ENCODE measurements around the gene DNM1L. TPM values are rescaled to one million over a fixed set of nuclear protein-coding genes. Genes with fewer than 3 reads are reported as not detected.

DNM1L gene
- total and polyA plus RNA-seq, 2 of the 4 experiments (the other 2 are of a cell fraction), result 44.8 to 70.1 TPM

GRCh38 chr12:32662665-32663064 is 16.4 kb upstream of the DNM1L start:
- Histone ChIP-seq H2BK15ac (ENCODE audit: low read depth, low read length) (no peak overlapping the region), H2BK120ac (ENCODE audit: low read depth, low read length) (no peak overlapping the region), H3K18ac (ENCODE audit: low read depth, low read length) (no peak overlapping the region), H2AK9ac (replicated peaks; ENCODE audit: low read depth, low read length, poor library complexity) (no peak overlapping the region), H3K9me1 (ENCODE audit: insufficient read depth, low read length) (no peaks in the 10 kb centered on the region), H3K9me3 (ENCODE audit: control insufficient read depth, insufficient read depth, low read length) (no peaks in the 10 kb centered on the region), H4K8ac (ENCODE audit: low read depth in 2 of 2, low read length in 2 of 2) (no peak overlapping the region), H3K79me1 (ENCODE audit: low read depth in 1 of 2, low read length in 2 of 2) (no peaks in the 10 kb centered on the region), H3K27me3 (ENCODE audit: control insufficient read depth, insufficient read depth, low read length) (no peaks in the 10 kb centered on the region), H2AFZ (replicated peaks; ENCODE audit: low read length, poor library complexity) (no peak overlapping the region), H3K36me3 (ENCODE audit: control insufficient read depth, insufficient read depth, low read length) (no peaks in the 10 kb centered on the region), H4K20me1 (ENCODE audit: insufficient read depth, low read length) (no peaks in the 10 kb centered on the region), H4K5ac (ENCODE audit: low read depth, low read length) (no peak overlapping the region), H4K91ac (ENCODE audit: insufficient read depth, low read depth, low read length) (no peak overlapping the region), H3K14ac (replicated peaks; ENCODE audit: low read depth, low read length) (no peak overlapping the region), H3K4me1 (ENCODE audit: control insufficient read depth, insufficient read depth, low read length) (0 out of 2 replicates have a peak, but pooled peaks cover 2% of the 10 kb centered on the region), H3K23ac (ENCODE audit: low read depth, low read length) (no peak overlapping the region), H2AK5ac (ENCODE audit: low read depth, low read length) (no peak overlapping the region), H2BK5ac (ENCODE audit: low read depth, low read length, poor library complexity, severe bottlenecking) (no peak overlapping the region), H3K27ac (ENCODE audit: insufficient read depth, low read length) (no peak overlapping the region), H3K4me2 (ENCODE audit: low read depth, low read length) (no peak overlapping the region), H3K4ac (ENCODE audit: low read depth, low read length) (no peak overlapping the region), H2BK20ac (ENCODE audit: low read depth, low read length) (no peak overlapping the region), H3K4me3 (ENCODE audit: insufficient read depth, low read depth, low read length) (no peak overlapping the region), H3K9ac (ENCODE audit: low read depth, low read length) (no peak overlapping the region), H3K56ac (ENCODE audit: extremely low read depth, insufficient read depth, low read length) (no peak overlapping the region)
- BruUV-seq (replicated peaks), result no TSS peak
- TF ChIP-seq SMC3 (IDR thresholded peaks at IDR 0.05; ENCODE audit: low read depth, low read length), result no peak
- TF ChIP-seq FOS (IDR thresholded peaks at IDR 0.05; ENCODE audit: low read depth, low read length), result no peak
- no peak for TF ChIP-seq ELK1 (IDR thresholded peaks at IDR 0.05; ENCODE audit: borderline replicate concordance, low read depth, low read length)
- no peak for TF ChIP-seq MXI1 (IDR thresholded peaks at IDR 0.05; ENCODE audit: borderline replicate concordance, low read depth, low read length)
- no peak for TF ChIP-seq BHLHE40 (IDR thresholded peaks at IDR 0.05; ENCODE audit: low read depth, low read length)
- no peak for TF ChIP-seq USF2 (IDR thresholded peaks at IDR 0.05; ENCODE audit: low read depth, low read length)
- TF ChIP-seq POLR2A (IDR thresholded peaks at IDR 0.05; ENCODE audit: low read depth, low read length), result no peak
- no peak for TF ChIP-seq MAZ (IDR thresholded peaks at IDR 0.05; ENCODE audit: borderline replicate concordance, low read depth, low read length)
- TF ChIP-seq CEBPB (IDR thresholded peaks at IDR 0.05; ENCODE audit: low read depth, low read length), result no peak
- TF ChIP-seq RCOR1 (IDR thresholded peaks at IDR 0.05; ENCODE audit: insufficient replicate concordance, low read length), result no peak
- no peak for TF ChIP-seq RAD21 (IDR thresholded peaks at IDR 0.05; ENCODE audit: low read length)
- TF ChIP-seq CTCF (conservative IDR thresholded peaks at IDR 0.05; ENCODE audit: low read depth, low read length), result no peak
- no peak for TF ChIP-seq NFE2L2 (IDR thresholded peaks at IDR 0.05; ENCODE audit: low read depth, low read length)
- no peak for TF ChIP-seq MAFK (IDR thresholded peaks at IDR 0.05; ENCODE audit: low read depth, low read length)
- POLR2A ChIA-PET (ENCODE audit: unreplicated experiment), result no interaction called here
- no CpG with 5 or more reads among the region's 2 CpGs for WGBS, 2 experiments (ENCODE audit: extremely low coverage in 2 of 2, insufficient read length in 1 of 2)
- CTCF ChIA-PET, result interaction anchor here (1.1 kb wide), 1 partner anchor 9 kb away, joined by 3 read pairs; no protein-coding TSS in a partner anchor
- in situ Hi-C loops (cut with MboI; ENCODE audit: low sequenced_read_pairs), result no loop called here
- dilution Hi-C loops (cut with HindIII; ENCODE audit: low sequenced_read_pairs, unreplicated experiment), result no loop called here
- intact Hi-C loops (cut with micrococcal nuclease), result loop anchor here (1.0 kb wide), 1 partner anchor 48 kb away; no protein-coding TSS in a partner anchor
- ATAC-seq (ENCODE audit: low read depth) (no peak), DNase-seq (no peak)
